Stimulated activated CD4-positive, alpha-beta T cell treated with anti-CD3 and anti-CD28 coated beads, Interleukin-1b, Interleukin-23, amount 100 ng/mL, for 1 hour (primary cell): ENCODE measurements around the gene ALG10B.

ENCODE experiments used
- DNase-seq, 2 donors: peaks; one replicate each; pipeline ENCODE4 v3.0.0-alpha.2; 2020; ENCODE audit warnings: low read depth in 2 of 2

Gene ALG10B

GRCh38 chr12:38374751-38375150, 58.2 kb downstream of the ALG10B start:
- DNase-seq: no peak
